Measurements from ENCODE around the gene LRBA.
"Not testable (repeated sequence)": the region's sequence is repeated elsewhere in the genome, so short reads cannot be mapped to it uniquely, and the experiment has no call there.

Gene LRBA

GRCh38 chr4:150415213-150415612 lies 599.9 kb downstream of the LRBA start:
- DNase-seq, result no peak

- no peak for DNase-seq
These were observed 603.6 kb downstream of the LRBA start for GRCh38 chr4:150411520-150411919.

- peak; percentile 1 for DNase-seq
These were observed 612.2 kb downstream of the LRBA start for GRCh38 chr4:150402871-150403272.

GRCh38 chr4:150401083-150401687 lies 613.9 kb downstream of the LRBA start:
- DNase-seq, result no peak

GRCh38 chr4:150395872-150396271 lies 619.2 kb downstream of the LRBA start:
- no peak for DNase-seq

- no peak for DNase-seq
These were observed 621.0 kb downstream of the LRBA start for GRCh38 chr4:150394046-150394445.

GRCh38 chr4:150391052-150391451 lies 624.0 kb downstream of the LRBA start:
- no peak for DNase-seq

- DNase-seq, result no peak
These were observed 624.6 kb downstream of the LRBA start for GRCh38 chr4:150390531-150390910.

GRCh38 chr4:150389896-150390530 lies 625.1 kb downstream of the LRBA start:
- DNase-seq, result no peak

GRCh38 chr4:150387981-150388380 lies 627.1 kb downstream of the LRBA start:
- no peak for DNase-seq

- DNase-seq, result not testable (repeated sequence)
These were observed 628.7 kb downstream of the LRBA start for GRCh38 chr4:150386415-150386814.

GRCh38 chr4:150385606-150386005 lies 629.5 kb downstream of the LRBA start:
- no peak for DNase-seq

GRCh38 chr4:150384249-150384648 lies 630.8 kb downstream of the LRBA start:
- no peak for DNase-seq

- no peak for DNase-seq
These were observed 633.1 kb downstream of the LRBA start for GRCh38 chr4:150382028-150382427.

- no peak for DNase-seq
These were observed 633.5 kb downstream of the LRBA start for GRCh38 chr4:150381609-150382008.

- DNase-seq, result no peak
These were observed 634.0 kb downstream of the LRBA start for GRCh38 chr4:150381036-150381435.

- no peak for DNase-seq
These were observed 635.6 kb downstream of the LRBA start for GRCh38 chr4:150379454-150379853.

- DNase-seq, result no peak
These were observed 640.1 kb downstream of the LRBA start for GRCh38 chr4:150375025-150375424.

GRCh38 chr4:150371869-150372268 lies 643.2 kb downstream of the LRBA start:
- DNase-seq, result no peak

GRCh38 chr4:150369434-150370380 lies 645.4 kb downstream of the LRBA start:
- DNase-seq, result no peak

- no peak for DNase-seq
These were observed 646.4 kb downstream of the LRBA start for GRCh38 chr4:150368667-150369066.

GRCh38 chr4:150367326-150367725 lies 647.8 kb downstream of the LRBA start:
- DNase-seq, result no peak

GRCh38 chr4:150366487-150366999 lies 648.5 kb downstream of the LRBA start:
- DNase-seq, result no peak

Measured in right kidney (tissue), 1 donor.